Colonic mucosa (tissue), 4 donors: Measurements from ENCODE around the gene ARSB. TPM values are rescaled to one million over a fixed set of nuclear protein-coding genes. Genes with fewer than 3 reads are reported as not detected.

Experiments used
- DNase-seq: peaks from one replicate; pipeline ENCODE4 v3.0.0-alpha.2; 2020
- H3K27ac ChIP-seq: fragments of 200-600 bp; one replicate; pipeline ENCODE4 v1.8.0; 2021
- H3K27me3 ChIP-seq: fragments of 200-600 bp; one replicate; pipeline ENCODE4 v1.8.0; 2021
- H3K36me3 ChIP-seq: fragments of 200-600 bp; one replicate; pipeline ENCODE4 v1.8.0; 2021
- H3K4me1 ChIP-seq: fragments of 200-600 bp; one replicate; pipeline ENCODE4 v1.8.0; 2021; ENCODE audit warnings: mild to moderate bottlenecking
- H3K4me3 ChIP-seq: fragments of 200-600 bp; one replicate; pipeline ENCODE4 v1.8.0; 2021
- H3K9ac ChIP-seq, 2 donors: one replicate each; pipeline ENCODE4 v1.7.0; 2013; ENCODE audit warnings: control low read depth in 2 of 2, low read depth in 2 of 2, low read length in 2 of 2
- H3K9me3 ChIP-seq: fragments of 200-600 bp; one replicate; pipeline ENCODE4 v1.8.0; 2021
- CTCF ChIP-seq: fragments of 200-600 bp; IDR thresholded peaks from one replicate; pipeline ENCODE4 v1.8.0; 2022; ENCODE audit warnings: antibody characterized with exemption, mild to moderate bottlenecking
- intact Hi-C: fragments of 100-400 bp; cut with DNase I; formaldehyde crosslinking; loops from one replicate; pipeline ENCODE4 v1.14.1; 2022
- total RNA-seq, 2 donors: library from RNA; stranded (reverse); fragmentation: NEBNext Ultra II Directional in 1 of 2; extraction: Animal tissue kit (Norgen Biotek cat#: 25700) in 1 of 2; gene quantifications; one replicate each; pipeline ENCODE4 v1.2.1, GENCODE V29; 2021
- donor health status: healthy.
- donor health status: DM: no; HTN: no; CAD: no.
- donor health status: DM: no; HTN: no; CAD: no.

Gene ARSB
- total RNA-seq, 2 donors from 2014 or later, result 10.1 to 11.4 TPM

DNA sequence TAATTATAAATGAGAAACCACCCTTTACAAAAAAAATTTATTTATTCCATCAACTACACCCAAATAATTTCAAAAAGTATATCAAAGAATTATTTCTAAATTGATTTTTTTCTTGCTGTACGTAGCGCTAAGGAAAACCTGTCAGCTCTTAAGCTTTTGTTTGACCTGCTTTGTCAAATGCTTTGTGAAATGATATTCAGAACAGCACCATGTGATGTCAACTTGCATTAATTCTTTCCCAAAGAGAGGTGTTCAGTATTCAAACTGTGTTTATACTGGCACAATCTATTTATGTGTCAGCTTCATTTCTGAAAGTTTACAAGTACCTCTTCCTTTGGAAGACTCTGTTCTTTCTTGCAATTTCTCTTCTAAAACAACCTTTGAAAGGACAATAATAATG is 12.0 kb upstream of the ARSB start:
- Histone ChIP-seq H3K9me3 (no peaks in the 10 kb centered on the region), H3K27ac (no peak overlapping the region), H3K36me3 (no peaks in the 10 kb centered on the region), H3K9ac (no peak overlapping the region), H3K4me1 (no peaks in the 10 kb centered on the region), H3K4me3 (no peak overlapping the region), H3K27me3 (no peaks in the 10 kb centered on the region)
- intact Hi-C loops, result no loop called here
- TF ChIP-seq CTCF, result no peak
- DNase-seq, result no peak

GRCh38 chr5:78995521-78996007 is 10.5 kb upstream of the ARSB start:
- intact Hi-C loops, result no loop called here
- Histone ChIP-seq H3K36me3 (no peaks in the 10 kb centered on the region), H3K4me1 (no peaks in the 10 kb centered on the region), H3K9ac (no peak overlapping the region), H3K27me3 (no peaks in the 10 kb centered on the region), H3K9me3 (no peaks in the 10 kb centered on the region), H3K4me3 (no peak overlapping the region), H3K27ac (no peak overlapping the region)
- no peak for TF ChIP-seq CTCF
- no peak for DNase-seq

DNA sequence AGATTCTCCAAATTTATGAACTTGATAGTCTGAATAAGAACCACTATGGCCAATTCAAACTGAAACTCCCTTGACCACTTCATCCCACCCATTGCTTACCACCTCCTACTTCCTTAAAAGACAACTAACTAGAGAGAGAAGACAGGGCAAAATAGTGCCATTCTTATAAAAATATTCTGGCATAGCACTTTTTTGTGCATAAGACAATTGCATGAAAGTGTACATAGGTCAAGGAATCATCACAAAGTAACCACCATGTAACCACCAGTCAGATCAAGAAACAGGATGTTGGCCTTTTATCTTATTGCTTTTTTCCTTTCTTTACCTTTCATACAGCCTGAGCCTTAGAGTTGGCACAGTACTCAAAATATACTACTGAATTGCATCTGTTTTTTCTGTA is 8.1 kb upstream of the ARSB start:
- Histone ChIP-seq H3K4me1 (no peaks in the 10 kb centered on the region), H3K27ac (no peak overlapping the region), H3K9ac (no peak overlapping the region), H3K36me3 (no peaks in the 10 kb centered on the region), H3K4me3 (no peak overlapping the region), H3K9me3 (no peaks in the 10 kb centered on the region), H3K27me3 (no peaks in the 10 kb centered on the region)
- DNase-seq, result no peak
- intact Hi-C loops, result no loop called here
- no peak for TF ChIP-seq CTCF

- Histone ChIP-seq H3K9me3 (no peaks in the 10 kb centered on the region), H3K27ac (no peak overlapping the region), H3K4me1 (no peaks in the 10 kb centered on the region), H3K27me3 (no peaks in the 10 kb centered on the region), H3K4me3 (no peak overlapping the region), H3K9ac (no peak overlapping the region), H3K36me3 (no peaks in the 10 kb centered on the region)
- DNase-seq, result no peak
- intact Hi-C loops, result no loop called here
- TF ChIP-seq CTCF, result no peak
Observed at GRCh38 chr5:78992146-78992545, 7.0 kb upstream of the ARSB start.

DNA sequence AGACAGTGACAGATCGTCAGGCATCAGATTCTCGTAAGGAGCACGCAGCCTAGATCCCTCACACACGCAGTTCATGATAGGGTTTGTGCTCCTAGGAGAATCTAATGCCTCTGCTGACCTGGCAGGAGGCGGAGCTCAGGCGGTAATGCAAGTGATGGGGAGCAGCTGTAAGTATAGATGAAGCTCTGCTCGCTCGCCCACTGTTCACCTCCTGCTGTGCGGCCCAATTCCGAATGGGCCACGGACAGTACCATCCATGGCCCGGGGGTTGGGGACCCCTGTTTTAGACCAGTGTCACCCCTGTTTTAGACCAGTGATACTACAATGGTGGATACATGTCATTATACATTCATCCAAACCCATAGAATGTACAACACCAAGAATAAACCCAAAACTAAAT is 4.0 kb upstream of the ARSB start:
- Histone ChIP-seq H3K4me1 (no peaks in the 10 kb centered on the region), H3K36me3 (no peaks in the 10 kb centered on the region), H3K9ac (no peak overlapping the region), H3K9me3 (no peaks in the 10 kb centered on the region), H3K27me3 (no peaks in the 10 kb centered on the region), H3K27ac (no peak overlapping the region), H3K4me3 (no peak overlapping the region)
- intact Hi-C loops, result no loop called here
- DNase-seq, result no peak
- no peak for TF ChIP-seq CTCF
